HG03095 (cell line): ENCODE results near the gene TOMM40.
"Not testable (repeated sequence)": the region's sequence is repeated elsewhere in the genome, so short reads cannot be mapped to it uniquely, and the experiment has no call there.

Experiments used
- ATAC-seq: cut with Tn5 transposase; IDR thresholded peaks from one replicate; pipeline ENCODE4 v1.9.1; 2021; ENCODE audit warnings: moderate library complexity; ENCODE audit not compliant: unreplicated experiment

Gene TOMM40

DNA sequence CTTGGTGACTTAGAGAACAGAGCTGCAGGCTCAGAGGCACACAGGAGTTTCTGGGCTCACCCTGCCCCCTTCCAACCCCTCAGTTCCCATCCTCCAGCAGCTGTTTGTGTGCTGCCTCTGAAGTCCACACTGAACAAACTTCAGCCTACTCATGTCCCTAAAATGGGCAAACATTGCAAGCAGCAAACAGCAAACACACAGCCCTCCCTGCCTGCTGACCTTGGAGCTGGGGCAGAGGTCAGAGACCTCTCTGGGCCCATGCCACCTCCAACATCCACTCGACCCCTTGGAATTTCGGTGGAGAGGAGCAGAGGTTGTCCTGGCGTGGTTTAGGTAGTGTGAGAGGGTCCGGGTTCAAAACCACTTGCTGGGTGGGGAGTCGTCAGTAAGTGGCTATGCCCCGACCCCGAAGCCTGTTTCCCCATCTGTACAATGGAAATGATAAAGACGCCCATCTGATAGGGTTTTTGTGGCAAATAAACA lies 33.2 kb downstream of the TOMM40 start:
- ATAC-seq, result no peak

GRCh38 chr19:44925114-44925891 lies 34.2 kb downstream of the TOMM40 start:
- no peak for ATAC-seq

GRCh38 chr19:44926245-44927077 lies 35.4 kb downstream of the TOMM40 start:
- not testable (repeated sequence) for ATAC-seq

GRCh38 chr19:44927746-44928145 lies 36.7 kb downstream of the TOMM40 start:
- no peak for ATAC-seq

DNA sequence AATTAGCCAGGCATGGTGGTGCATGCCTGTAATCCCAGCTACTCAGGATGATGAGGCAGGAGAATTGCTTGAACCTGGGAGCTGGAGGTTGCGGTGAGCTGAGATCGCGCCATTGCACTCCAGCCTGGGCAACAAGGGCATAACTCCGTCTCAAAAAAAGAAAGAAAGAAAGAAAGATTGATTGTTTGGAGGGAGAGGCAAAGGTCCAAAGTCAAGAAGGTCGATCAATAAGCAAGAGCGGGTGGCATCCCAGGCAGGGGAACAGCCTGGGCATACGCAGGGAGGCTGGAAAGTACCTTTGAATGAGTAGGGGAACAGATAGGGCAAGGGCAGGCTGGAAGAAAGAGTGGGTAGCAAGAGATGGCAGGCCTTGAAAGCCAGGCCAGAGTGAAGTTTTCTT lies 39.0 kb downstream of the TOMM40 start:
- no peak for ATAC-seq

DNA sequence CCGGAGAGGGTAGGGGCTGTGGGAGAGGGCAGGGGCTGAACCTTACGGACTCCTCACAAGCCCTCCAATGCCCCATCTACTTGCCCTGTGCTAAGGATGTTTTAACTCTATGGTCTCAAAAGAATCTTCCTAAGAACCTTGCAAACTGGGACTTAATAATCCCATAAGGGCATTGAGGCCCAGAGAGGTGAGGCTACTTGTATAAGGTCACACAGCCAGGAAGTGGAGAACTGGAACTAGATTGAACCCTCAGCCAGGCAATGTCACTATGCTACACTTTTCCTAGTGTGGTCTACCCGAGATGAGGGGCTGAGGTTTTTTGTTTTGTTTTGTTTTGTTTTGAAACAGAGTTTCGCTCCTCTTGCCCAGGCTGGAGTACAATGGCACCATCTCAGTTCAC lies 40.5 kb downstream of the TOMM40 start:
- no peak for ATAC-seq

DNA sequence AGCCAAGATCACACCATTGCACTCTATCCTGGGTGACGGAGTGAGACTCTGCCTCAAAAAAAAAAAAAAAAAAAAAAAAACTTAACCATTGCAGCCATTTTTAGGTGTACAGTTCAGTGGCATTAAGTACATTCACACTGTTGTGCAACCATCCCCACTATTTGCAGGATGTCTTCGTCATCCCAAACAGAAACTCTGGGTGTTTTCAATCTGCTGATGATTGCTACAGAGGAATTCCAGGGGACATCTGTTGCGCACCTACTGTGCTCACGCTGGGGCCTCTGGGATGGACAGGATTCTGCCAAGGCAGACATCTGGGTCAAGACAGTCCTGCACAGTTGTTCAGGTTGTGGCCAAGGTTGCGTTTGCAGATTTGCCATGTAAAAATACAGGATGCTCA lies 48.6 kb downstream of the TOMM40 start:
- ATAC-seq, result no peak

DNA sequence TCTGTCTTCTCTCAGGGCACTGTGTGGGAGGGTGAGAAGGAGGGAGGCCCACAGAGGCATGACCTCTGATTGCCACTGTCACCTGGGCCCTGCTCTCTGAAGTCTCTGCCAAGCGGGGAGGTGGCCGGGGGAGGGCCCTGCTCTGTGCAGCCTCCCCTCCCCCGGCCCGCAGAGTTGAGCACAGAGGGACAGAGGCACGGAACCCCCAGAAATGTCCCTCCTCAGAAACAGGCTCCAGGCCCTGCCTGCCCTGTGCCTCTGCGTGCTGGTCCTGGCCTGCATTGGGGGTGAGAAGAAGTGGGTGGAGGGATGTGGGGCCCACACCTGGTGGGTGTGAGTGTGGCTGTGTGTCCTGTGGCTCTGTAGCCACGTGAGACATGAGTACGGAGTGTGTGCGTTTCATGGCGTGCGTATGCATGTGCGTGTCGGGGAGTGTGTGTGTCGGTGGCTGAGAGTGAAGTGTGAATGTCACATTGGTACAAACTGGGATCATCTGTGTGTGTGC lies 51.1 kb downstream of the TOMM40 start, which contains the start of gene APOC4:
Gene APOC4 (plus strand): TSS at position 171 of the 505 bp plus-strand sequence. CDS start 41 bp downstream, at position 212.
- ATAC-seq, result no peak

DNA sequence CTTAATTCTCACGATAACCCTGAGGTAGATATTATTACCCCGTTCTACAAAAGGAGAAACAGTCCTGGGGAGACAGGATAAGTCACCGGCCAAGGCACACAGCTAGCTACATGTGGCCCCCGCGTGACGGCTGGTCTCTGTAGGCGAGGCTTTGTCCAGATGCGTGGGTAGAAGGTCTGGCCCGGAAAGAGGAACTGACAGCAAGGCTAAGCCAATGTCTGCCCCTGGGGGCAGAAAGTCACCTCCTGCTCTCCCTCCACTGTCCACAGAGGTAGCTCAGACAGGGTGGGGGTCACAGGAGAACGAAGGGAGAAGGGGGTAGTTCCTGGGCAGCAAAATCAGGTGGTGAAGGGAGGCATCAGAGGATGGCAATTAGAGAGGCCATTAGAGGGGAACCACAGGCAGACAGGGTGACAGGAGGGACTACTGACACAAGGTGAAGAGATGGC lies 52.8 kb downstream of the TOMM40 start:
- ATAC-seq, result no peak

DNA sequence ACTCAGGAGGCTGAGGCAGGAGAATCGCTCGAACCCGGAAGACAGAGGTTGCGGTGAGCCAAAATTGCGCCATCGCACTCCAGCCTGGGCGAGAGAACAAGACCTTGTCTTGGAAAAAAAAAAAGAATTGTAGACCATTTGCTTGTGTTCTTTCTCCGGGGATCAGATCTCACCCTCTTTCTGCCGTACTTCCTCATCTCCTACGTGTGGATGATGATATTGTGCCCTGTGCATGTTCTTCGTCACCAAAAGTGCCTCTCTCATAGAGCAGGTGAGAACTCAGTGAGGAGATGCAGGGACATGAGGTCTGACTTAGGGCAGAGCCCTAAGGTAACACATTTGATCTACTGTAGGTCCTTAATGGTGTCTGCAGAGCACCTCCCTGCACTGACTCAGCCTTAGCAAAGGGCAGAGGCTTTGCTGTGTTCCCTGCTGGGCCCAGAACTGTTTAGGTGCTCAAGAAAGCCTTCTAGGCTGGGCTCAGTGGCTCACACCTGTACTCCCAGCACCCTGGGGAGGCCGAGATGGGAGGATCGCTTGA lies 56.1 kb downstream of the TOMM40 start:
- ATAC-seq, result no peak

DNA sequence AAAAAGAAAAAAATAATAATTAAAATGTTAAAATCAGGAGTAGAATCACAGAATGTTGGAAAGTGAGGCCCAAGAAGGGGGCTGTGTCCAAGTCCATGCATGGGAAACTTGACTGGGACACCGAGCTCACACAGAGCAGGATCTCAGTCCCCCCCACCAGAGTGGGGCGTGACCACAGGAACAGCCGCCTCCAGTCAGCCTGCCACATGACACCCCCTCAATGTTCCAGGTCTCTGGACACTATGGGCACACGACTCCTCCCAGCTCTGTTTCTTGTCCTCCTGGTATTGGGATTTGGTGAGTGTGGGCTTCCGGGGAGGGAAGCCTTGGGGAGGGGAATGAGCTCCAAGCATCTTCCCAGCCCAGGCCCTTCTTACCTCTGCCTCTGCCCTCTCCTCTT lies 57.2 kb downstream of the TOMM40 start:
- no peak for ATAC-seq

DNA sequence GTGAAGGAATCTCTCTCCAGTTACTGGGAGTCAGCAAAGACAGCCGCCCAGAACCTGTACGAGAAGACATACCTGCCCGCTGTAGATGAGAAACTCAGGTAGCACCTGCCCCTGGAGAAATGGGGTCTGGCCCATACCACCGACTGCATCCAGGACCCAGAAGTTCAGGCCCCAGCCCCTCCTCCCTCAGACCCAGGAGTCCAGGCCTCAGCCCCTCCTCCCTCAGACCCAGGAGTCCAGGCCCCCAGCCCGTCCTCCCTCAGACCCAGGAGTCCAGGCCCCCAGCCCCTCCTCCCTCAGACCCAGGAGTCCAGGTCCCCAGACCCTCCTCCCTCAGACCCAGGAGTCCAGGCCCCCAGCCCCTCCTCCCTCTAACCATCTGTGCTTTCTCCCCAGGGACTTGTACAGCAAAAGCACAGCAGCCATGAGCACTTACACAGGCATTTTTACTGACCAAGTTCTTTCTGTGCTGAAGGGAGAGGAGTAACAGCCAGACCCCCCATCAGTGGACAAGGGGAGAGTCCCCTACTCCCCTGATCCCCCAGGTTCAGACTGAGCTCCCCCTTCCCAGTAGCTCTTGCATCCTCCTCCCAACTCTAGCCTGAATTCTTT lies 57.8 kb downstream of the TOMM40 start:
- ATAC-seq, result no peak

GRCh38 chr19:44949550-44949949 lies 58.5 kb downstream of the TOMM40 start:
- ATAC-seq, result no peak

GRCh38 chr19:44951179-44952159 lies 60.4 kb downstream of the TOMM40 start:
- ATAC-seq, result no peak
